Uterus (tissue), 4 donors: Measurements from ENCODE around the gene AASDHPPT. TPM values are rescaled to one million over a fixed set of nuclear protein-coding genes. Genes with fewer than 3 reads are reported as not detected.

ENCODE experiments used
- DNase-seq, 2 donors: peaks; one replicate each; pipeline ENCODE4 v3.0.0-alpha.2; 2019 to 2020
- H3K27ac ChIP-seq, 2 donors: fragments of 200-600 bp; sonication (generic); 1 replicate in 1 of 2; 2 replicates in 1 of 2; pipeline ENCODE4 v1.5.1; 2016 to 2018
- H3K27me3 ChIP-seq, 2 donors: fragments of 200-600 bp; sonication (generic); one replicate each; pipeline ENCODE4 v1.5.1; 2018 to 2019; ENCODE audit warnings: control low read depth in 1 of 2
- H3K36me3 ChIP-seq, 2 donors: fragments of 200-600 bp; sonication (generic); one replicate each; pipeline ENCODE4 v1.5.1; 2019; ENCODE audit warnings: control low read depth in 1 of 2
- H3K4me1 ChIP-seq, 2 donors: fragments of 200-600 bp; sonication (generic); one replicate each; pipeline ENCODE4 v1.5.1; 2018 to 2019; ENCODE audit warnings: control low read depth in 1 of 2
- H3K4me3 ChIP-seq, 2 donors: fragments of 200-600 bp; sonication (generic); 1 replicate in 1 of 2; 2 replicates in 1 of 2; pipeline ENCODE4 v1.5.1; 2018 to 2019; ENCODE audit warnings: mild to moderate bottlenecking in 1 of 2
- H3K9me3 ChIP-seq, 2 donors: fragments of 200-600 bp; sonication (generic); one replicate each; pipeline ENCODE4 v1.5.1; 2019; ENCODE audit warnings: control low read depth in 1 of 2
- POLR2A ChIP-seq, 2 donors: fragments of 450-650 bp; IDR thresholded peaks; one replicate each; pipeline ENCODE4 v1.6.1; 2016; ENCODE audit warnings: antibody characterized with exemption in 2 of 2, mild to moderate bottlenecking in 1 of 2, moderate library complexity in 1 of 2
- intact Hi-C: fragments of 100-400 bp; cut with DNase I; formaldehyde crosslinking; loops from one replicate; pipeline ENCODE4 v1.15.1; 2023; ENCODE audit warnings: low total_unique reads
- total RNA-seq, 4 donors: library from RNA; depleted of rRNA in 3 of 4; stranded (reverse); fragments of >200 nt in 3 of 4; gene quantifications; one replicate each; pipeline versions ENCODE4 v1.1.0 to v1.2.4, GENCODE V29; 2014 to 2023
- TF ChIP-seq, protein P1 (sequence below), 4 experiments: fragments of 200-600 bp in 2 of 4; fragments of 450-650 bp in 2 of 4; sonication (generic) in 2 of 4; IDR thresholded peaks; one replicate each; pipeline ENCODE4 v1.5.1; 2016 to 2019; ENCODE audit warnings: antibody characterized with exemption in 4 of 4, mild to moderate bottlenecking in 2 of 4, moderate library complexity in 1 of 4
- donor health status: DM: yes; HTN: yes; CAD: no.

The AASDHPPT gene
- total RNA-seq, 4 donors from 2014 or later: 5.9 to 87.0 (median 27.5) TPM

DNA sequence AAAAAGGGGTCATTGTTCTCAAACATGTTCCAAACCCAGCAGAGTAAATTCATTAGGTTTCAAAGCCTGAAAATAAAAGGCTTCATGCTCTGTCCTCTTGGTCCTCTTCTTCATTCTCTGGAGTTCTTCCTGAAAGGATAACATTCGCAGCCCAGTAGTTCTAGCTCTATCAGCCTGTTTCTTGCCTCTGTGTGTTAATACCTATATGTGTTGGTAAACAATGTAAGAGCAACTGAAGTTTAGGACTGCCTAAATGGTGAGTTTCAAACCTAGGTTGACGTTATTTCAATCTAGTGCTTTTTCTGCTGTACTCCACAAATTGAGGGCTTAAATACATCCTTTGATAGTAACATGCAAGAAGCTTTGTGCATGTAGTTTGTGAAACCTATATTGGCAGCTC lies 9.4 kb downstream of the AASDHPPT start:
- H3K4me3 ChIP-seq: no peak overlapping the region
- H3K36me3 ChIP-seq: no peaks in the 10 kb centered on the region
- TF ChIP-seq POLR2A (IDR thresholded peaks at IDR 0.05): no peak
- TF ChIP-seq, protein P1, sequence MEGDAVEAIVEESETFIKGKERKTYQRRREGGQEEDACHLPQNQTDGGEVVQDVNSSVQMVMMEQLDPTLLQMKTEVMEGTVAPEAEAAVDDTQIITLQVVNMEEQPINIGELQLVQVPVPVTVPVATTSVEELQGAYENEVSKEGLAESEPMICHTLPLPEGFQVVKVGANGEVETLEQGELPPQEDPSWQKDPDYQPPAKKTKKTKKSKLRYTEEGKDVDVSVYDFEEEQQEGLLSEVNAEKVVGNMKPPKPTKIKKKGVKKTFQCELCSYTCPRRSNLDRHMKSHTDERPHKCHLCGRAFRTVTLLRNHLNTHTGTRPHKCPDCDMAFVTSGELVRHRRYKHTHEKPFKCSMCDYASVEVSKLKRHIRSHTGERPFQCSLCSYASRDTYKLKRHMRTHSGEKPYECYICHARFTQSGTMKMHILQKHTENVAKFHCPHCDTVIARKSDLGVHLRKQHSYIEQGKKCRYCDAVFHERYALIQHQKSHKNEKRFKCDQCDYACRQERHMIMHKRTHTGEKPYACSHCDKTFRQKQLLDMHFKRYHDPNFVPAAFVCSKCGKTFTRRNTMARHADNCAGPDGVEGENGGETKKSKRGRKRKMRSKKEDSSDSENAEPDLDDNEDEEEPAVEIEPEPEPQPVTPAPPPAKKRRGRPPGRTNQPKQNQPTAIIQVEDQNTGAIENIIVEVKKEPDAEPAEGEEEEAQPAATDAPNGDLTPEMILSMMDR (IDR thresholded peaks at IDR 0.05): no peak
- no peak for DNase-seq
- peak overlapping the region; percentile 24 to 46 for H3K27ac ChIP-seq
- no peaks in the 10 kb centered on the region for H3K27me3 ChIP-seq
- intact Hi-C loops: no loop called here
- no peaks in the 10 kb centered on the region for H3K9me3 ChIP-seq
- no peaks in the 10 kb centered on the region for H3K4me1 ChIP-seq

DNA sequence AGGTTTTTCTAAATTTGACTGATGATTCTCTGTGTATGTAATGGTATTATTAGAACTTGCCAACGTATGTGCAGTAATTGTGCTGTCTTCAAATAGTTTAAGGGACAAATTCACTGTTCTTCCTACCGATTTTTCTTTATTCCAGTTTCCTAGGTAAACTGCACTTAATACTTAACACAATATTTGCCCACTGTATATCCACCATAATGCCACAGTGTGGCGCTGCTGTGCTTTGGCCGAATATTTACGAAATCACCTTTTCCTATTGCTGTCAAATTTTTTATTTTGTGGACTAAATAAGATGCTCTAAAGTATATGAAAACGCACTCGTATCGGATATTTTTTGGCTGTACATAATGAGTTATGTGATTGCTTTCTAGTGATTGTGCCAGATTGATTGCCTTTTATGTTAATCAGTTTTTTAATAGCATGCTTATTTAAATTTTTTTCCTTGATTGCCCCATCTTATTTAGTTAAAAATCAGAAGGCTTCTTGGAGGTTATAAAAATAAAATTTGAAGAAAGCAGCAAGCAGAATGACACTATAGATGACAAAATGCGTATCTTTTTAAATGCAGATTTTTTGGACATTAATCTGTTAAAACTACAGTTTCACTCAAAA lies 10.5 kb downstream of the AASDHPPT start:
- H3K4me1 ChIP-seq: no peaks in the 10 kb centered on the region
- no peaks in the 10 kb centered on the region for H3K27me3 ChIP-seq
- H3K4me3 ChIP-seq: no peak overlapping the region
- DNase-seq: peak; percentile 46 to 52
- no peaks in the 10 kb centered on the region for H3K9me3 ChIP-seq
- H3K27ac ChIP-seq: peak overlapping the region in 1 of 2 donors; percentile 46
- H3K36me3 ChIP-seq: no peaks in the 10 kb centered on the region
- TF ChIP-seq POLR2A (IDR thresholded peaks at IDR 0.05): no peak
- TF ChIP-seq, protein P1 (IDR thresholded peaks at IDR 0.05): peak; percentile 72 to 82 (median 79)
- intact Hi-C loops: no loop called here

DNA sequence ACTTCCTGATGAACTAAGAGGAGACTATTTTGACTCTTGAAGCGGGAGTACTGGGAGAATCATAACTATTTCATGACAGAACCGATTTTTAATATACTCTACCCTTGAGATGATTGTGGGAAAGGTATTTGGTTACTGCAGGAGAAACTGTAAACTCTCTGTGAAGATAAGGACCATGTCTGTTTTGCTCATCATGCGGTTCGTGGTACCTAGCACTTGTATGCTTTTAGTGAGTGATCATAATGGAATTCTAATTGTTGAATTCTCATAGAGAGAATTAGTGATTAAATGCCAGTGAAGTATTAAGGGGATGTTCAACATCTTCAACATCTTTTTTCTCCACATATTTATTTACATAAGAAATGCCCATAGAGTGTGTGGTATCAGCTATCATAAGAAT lies 11.4 kb downstream of the AASDHPPT start:
- Histone ChIP-seq H3K9me3 (no peaks in the 10 kb centered on the region), H3K27ac (no peak overlapping the region), H3K4me3 (no peak overlapping the region), H3K4me1 (no peaks in the 10 kb centered on the region), H3K27me3 (no peaks in the 10 kb centered on the region), H3K36me3 (no peaks in the 10 kb centered on the region)
- intact Hi-C loops: no loop called here
- TF ChIP-seq POLR2A (IDR thresholded peaks at IDR 0.05): no peak
- TF ChIP-seq, protein P1 (IDR thresholded peaks at IDR 0.05): no peak
- no peak for DNase-seq

DNA sequence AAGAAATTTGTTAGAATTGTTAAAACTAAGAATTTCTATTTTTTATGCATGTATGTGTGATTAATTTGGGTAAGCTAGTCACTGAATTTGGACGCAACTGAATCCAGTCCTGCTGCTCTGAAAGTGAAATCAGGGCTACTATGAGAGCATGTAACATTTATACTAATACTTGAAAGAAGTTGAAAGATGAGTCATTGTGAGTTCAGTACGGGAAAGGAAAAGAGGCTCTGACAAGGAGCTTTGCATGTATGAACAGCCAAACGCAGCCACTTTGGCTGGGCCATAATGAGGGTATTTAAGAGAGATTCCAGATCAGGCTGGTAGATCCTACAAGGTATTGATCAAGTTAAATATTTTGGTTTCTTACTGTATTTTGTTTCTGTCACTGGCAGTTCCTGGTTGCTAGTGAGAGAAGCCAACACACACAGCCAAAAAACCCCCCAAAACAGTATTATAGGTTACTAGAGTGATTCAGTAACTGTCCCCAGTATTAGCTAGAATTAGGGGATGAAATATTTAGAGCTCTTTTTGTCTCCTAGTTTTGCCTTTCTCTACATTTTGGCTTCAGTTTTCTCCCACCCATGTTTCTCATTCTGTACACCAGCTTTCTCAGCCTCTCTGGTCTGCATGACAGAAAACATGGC lies 14.1 kb downstream of the AASDHPPT start:
- DNase-seq: no peak
- Histone ChIP-seq H3K9me3 (no peaks in the 10 kb centered on the region), H3K4me3 (no peak overlapping the region), H3K36me3 (peaks cover 0 to 2% of the 10 kb centered on the region in 2 donors), H3K27me3 (no peaks in the 10 kb centered on the region), H3K27ac (no peak overlapping the region), H3K4me1 (no peaks in the 10 kb centered on the region)
- no peak for TF ChIP-seq POLR2A (IDR thresholded peaks at IDR 0.05)
- intact Hi-C loops: no loop called here

DNA sequence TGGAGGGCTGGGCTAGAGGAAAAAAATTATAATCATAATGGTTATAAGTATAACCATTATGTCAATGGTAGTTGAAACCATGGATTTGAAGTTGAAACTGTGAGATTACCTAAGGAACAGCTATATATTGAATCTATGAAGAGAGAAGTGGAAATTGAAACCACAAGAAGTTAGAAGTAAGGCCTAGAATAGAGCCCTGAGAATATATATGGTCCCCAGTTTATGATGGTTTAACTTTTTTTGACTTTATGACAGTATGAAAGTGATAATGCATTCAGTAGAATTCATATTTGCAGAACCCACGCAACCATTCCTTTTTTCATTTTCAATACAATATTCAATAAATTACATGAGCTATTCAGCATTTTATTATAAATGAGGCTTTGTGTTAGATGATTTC lies 15.0 kb downstream of the AASDHPPT start:
- H3K27me3 ChIP-seq: no peaks in the 10 kb centered on the region
- H3K27ac ChIP-seq: no peak overlapping the region
- no peaks in the 10 kb centered on the region for H3K9me3 ChIP-seq
- TF ChIP-seq, protein P1 (IDR thresholded peaks at IDR 0.05): no peak
- TF ChIP-seq POLR2A (IDR thresholded peaks at IDR 0.05): no peak
- DNase-seq: no peak
- H3K4me3 ChIP-seq: no peak overlapping the region
- intact Hi-C loops: no loop called here
- H3K4me1 ChIP-seq: no peaks in the 10 kb centered on the region
- H3K36me3 ChIP-seq: peaks cover 0 to 2% of the 10 kb centered on the region in 2 donors
